HEK293T (cell line): ENCODE measurements around the gene POLN.

ENCODE experiments used
- CTCF ChIA-PET: fragments of 350-600 bp; formaldehyde crosslinking; extraction: SDS; loops from one replicate; lab custom pipeline; 2021; ENCODE audit warnings: antibody characterized with exemption, inconsistent platforms; lab: Yijun Ruan, JAX
- POLR2A ChIA-PET: fragments of 350-600 bp; formaldehyde crosslinking; extraction: SDS; loops from one replicate; lab custom pipeline; 2020; ENCODE audit warnings: antibody characterized with exemption, inconsistent platforms; lab: Yijun Ruan, JAX
- DNase-seq: peaks from one replicate; pipeline ENCODE4 v3.0.0; 2012; ENCODE audit warnings: mixed read lengths; ENCODE audit errors: extremely low spot score
- ARNT ChIP-seq: fragments of 450-650 bp; IDR thresholded peaks from 2 replicates; pipeline ENCODE4 v1.6.1; 2017; ENCODE audit warnings: mild to moderate bottlenecking
- BHLHE40 ChIP-seq: fragments of 450-650 bp; IDR thresholded peaks from 2 replicates; pipeline ENCODE4 v1.6.1; 2016; ENCODE audit warnings: mild to moderate bottlenecking, moderate library complexity, borderline replicate concordance
- CTBP1 ChIP-seq: fragments of 450-650 bp; IDR thresholded peaks from 2 replicates; pipeline ENCODE4 v1.6.1; 2016; ENCODE audit warnings: borderline replicate concordance
- ELF4 ChIP-seq: fragments of 450-650 bp; IDR thresholded peaks from 2 replicates; pipeline ENCODE4 v1.6.1; 2017; ENCODE audit warnings: antibody characterized with exemption
- FOXA1 ChIP-seq: fragments of 450-650 bp; IDR thresholded peaks from 2 replicates; pipeline ENCODE4 v1.6.1; 2016; ENCODE audit warnings: mild to moderate bottlenecking
- FOXK2 ChIP-seq: fragments of 450-650 bp; IDR thresholded peaks from 2 replicates; pipeline ENCODE4 v1.6.1; 2016; ENCODE audit warnings: mild to moderate bottlenecking
- FOXM1 ChIP-seq: fragments of 450-650 bp; IDR thresholded peaks from 2 replicates; pipeline ENCODE4 v1.6.1; 2017; ENCODE audit warnings: mild to moderate bottlenecking, borderline replicate concordance
- HDGF ChIP-seq: fragments of 450-650 bp; IDR thresholded peaks from 2 replicates; pipeline ENCODE4 v1.6.1; 2017; ENCODE audit warnings: antibody characterized with exemption, borderline replicate concordance
- L3MBTL2 ChIP-seq: fragments of 450-650 bp; conservative IDR thresholded peaks from 2 replicates; pipeline ENCODE4 v1.6.1; 2016; ENCODE audit warnings: mild to moderate bottlenecking
- LEF1 ChIP-seq: fragments of 450-650 bp; IDR thresholded peaks from 2 replicates; pipeline ENCODE4 v1.6.1; 2017; ENCODE audit warnings: mild to moderate bottlenecking, borderline replicate concordance
- NFRKB ChIP-seq: fragments of 450-650 bp; IDR thresholded peaks from 2 replicates; pipeline ENCODE4 v1.6.1; 2016; ENCODE audit warnings: mild to moderate bottlenecking, moderate library complexity
- PKNOX1 ChIP-seq: fragments of 450-650 bp; IDR thresholded peaks from 2 replicates; pipeline ENCODE4 v1.6.1; 2016
- SP1 ChIP-seq: fragments of 450-650 bp; IDR thresholded peaks from 2 replicates; pipeline ENCODE4 v1.6.1; 2017
- SUZ12 ChIP-seq: fragments of 450-650 bp; IDR thresholded peaks from 2 replicates; pipeline ENCODE4 v1.6.1; 2016; ENCODE audit warnings: mild to moderate bottlenecking
- TARDBP ChIP-seq: fragments of 450-650 bp; IDR thresholded peaks from 2 replicates; pipeline ENCODE4 v1.6.1; 2016
- ZNF384 ChIP-seq: fragments of 450-650 bp; IDR thresholded peaks from 2 replicates; pipeline ENCODE4 v1.6.1; 2016

POLN gene

DNA sequence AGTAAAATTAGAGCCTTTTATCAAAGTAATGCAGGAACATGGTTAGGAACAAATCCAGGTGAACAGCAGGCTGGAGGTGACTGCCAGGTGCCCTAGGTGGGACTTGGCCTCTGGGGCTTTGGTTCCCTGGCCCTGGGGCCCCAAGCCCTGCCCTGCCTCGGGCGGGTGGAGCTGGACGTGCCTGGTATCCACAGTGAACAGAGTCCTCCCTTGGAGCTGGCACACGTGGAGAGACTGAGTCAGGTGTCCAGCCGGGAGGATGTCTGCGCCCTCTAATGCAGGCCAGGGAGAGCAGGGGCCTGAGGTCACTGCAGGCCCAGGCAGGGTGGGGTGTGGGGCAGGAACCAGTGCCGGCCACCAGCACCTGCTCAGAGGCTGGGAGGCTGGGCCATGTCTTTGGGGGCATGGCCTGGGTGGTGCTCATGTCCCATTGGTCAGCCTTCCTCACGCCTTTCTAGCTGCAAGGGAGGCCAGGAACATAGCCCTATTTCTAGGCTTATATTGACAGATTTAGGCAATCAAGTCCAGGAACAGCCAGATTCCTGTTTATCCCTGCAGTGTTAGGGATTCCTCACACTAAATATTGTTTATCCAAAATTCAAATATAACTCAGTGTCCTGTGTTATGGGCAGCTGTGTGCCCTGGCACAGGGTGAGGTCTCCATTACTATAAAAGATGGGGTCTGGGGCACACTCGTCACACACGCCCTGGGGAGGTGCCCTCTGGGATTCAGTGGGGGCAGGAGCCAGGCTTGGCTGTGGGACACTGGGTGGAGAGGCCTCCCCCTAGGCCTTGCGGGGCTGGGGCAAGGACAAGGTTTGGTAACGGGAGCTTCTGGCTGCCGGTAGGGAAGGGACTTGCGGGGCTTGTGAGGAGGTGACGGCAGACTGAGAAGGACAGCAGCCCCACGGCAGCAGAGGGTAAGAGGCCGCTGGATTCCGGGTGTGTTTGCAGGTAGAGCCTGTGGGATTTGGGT, 197.1 kb downstream of the POLN start:
- TF ChIP-seq NFRKB (no peak), HDGF (no peak)
- CTCF ChIA-PET: no interaction called here
- POLR2A ChIA-PET: interaction anchor here (1.9 kb wide), 1 partner anchor 35 kb away, joined by 5 read pairs; no protein-coding TSS in a partner anchor
- no peak for DNase-seq

- no peak for DNase-seq
- CTCF ChIA-PET: no interaction called here
- POLR2A ChIA-PET: no interaction called here
- TF ChIP-seq SUZ12: no peak
- no peak for TF ChIP-seq FOXK2
- TF ChIP-seq HDGF: no peak
These were observed 197.8 kb downstream of the POLN start for GRCh38 chr4:2044119-2044485.

- TF ChIP-seq HDGF (no peak), LEF1 (no peak)
- ChIA-PET POLR2A (interaction anchor here (0.6 kb wide), 2 partner anchors 13 to 34 kb away, joined by 3 read pairs; no protein-coding TSS in a partner anchor), CTCF (no interaction called here)
- no peak for DNase-seq
These were observed 198.4 kb downstream of the POLN start for GRCh38 chr4:2043396-2044118.

GRCh38 chr4:2042947-2043395, 198.9 kb downstream of the POLN start:
- ChIA-PET CTCF (no interaction called here), POLR2A (interaction anchor here (0.6 kb wide), 1 partner anchor 34 kb away, joined by 3 read pairs; no protein-coding TSS in a partner anchor)
- DNase-seq: no peak
- TF ChIP-seq FOXA1: no peak
- no peak for TF ChIP-seq LEF1
- no peak for TF ChIP-seq HDGF
- TF ChIP-seq BHLHE40: no peak
- no peak for TF ChIP-seq SP1
- TF ChIP-seq SUZ12: no peak
- no peak for TF ChIP-seq TARDBP
- no peak for TF ChIP-seq ELF4
- TF ChIP-seq ARNT: no peak

GRCh38 chr4:2042204-2042946, 199.5 kb downstream of the POLN start:
- POLR2A ChIA-PET: interaction anchor here (0.6 to 1.6 kb wide), 2 partner anchors 33 kb away, joined by 3 to 10 read pairs; partner anchors contain the start of gene NELFA

GRCh38 chr4:2041239-2042130, 200.4 kb downstream of the POLN start:
- CTCF ChIA-PET: no interaction called here
- no peak for TF ChIP-seq SUZ12
- TF ChIP-seq L3MBTL2: peak; percentile 59
- DNase-seq: peak; percentile 97
- POLR2A ChIA-PET: interaction anchor here (1.6 kb wide), 1 partner anchor 32 kb away, joined by 10 read pairs; the partner anchor contains the start of gene NELFA

More at GRCh38 chr4:2042204-2042946, 199.5 kb downstream of the POLN start:
- DNase-seq: peak; percentile 49
- CTCF ChIA-PET: no interaction called here
- TF ChIP-seq ELF4 (no peak), L3MBTL2 (no peak), NFRKB (no peak), FOXA1 (no peak), ARNT (no peak), ZNF384 (no peak), BHLHE40 (no peak), SP1 (no peak), FOXK2 (no peak), TARDBP (no peak), FOXM1 (no peak), SUZ12 (no peak), CTBP1 (no peak), LEF1 (no peak), PKNOX1 (no peak), HDGF (no peak)
